ENCODE measurements around the gene TLL1. TPM values are rescaled to one million over a fixed set of nuclear protein-coding genes. Genes with fewer than 3 reads are reported as not detected.

The TLL1 gene
- total RNA-seq, 3 donors from 2014 or later = 4.0 to 11.5 (median 4.3) TPM

GRCh38 chr4:165971446-165971845, 98.4 kb downstream of the TLL1 start:
- DNase-seq (ENCODE audit: low spot score in 2 of 2) = no peak
- H3K36me3 ChIP-seq = no peaks in the 10 kb centered on the region
- peaks cover 0 to 11% of the 10 kb centered on the region in 2 donors for H3K9me3 ChIP-seq
- no peak for TF ChIP-seq POLR2A (IDR thresholded peaks at IDR 0.05)
- no peak for TF ChIP-seq POLR2AphosphoS5 (IDR thresholded peaks at IDR 0.05)
- TF ChIP-seq CTCF (IDR thresholded peaks at IDR 0.05) = no peak
- H3K27ac ChIP-seq = no peak overlapping the region
- intact Hi-C loops (cut with DNase I; ENCODE audit: low total_unique reads) = no loop called here
- no peaks in the 10 kb centered on the region for H3K27me3 ChIP-seq
- H3K4me1 ChIP-seq = no peaks in the 10 kb centered on the region
- H3K4me3 ChIP-seq = no peak overlapping the region

DNA sequence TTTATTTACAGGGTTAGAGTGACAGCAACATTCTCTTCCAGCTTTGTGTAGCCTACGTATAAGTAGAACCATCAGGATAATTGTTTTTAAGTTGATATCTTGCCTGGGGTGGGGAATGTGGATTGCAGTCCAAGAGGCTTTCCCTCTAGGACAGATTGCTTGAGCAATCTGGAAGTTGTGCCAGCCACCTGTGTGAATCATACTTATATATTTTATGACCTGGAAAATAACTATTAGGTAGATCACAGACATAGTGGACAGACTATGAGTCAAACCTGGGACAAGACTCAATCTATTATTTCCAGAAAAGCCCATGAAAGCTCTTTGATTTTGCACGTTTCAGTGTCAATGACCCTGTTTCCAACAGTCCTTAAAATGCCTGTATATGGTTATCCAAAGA, 98.9 kb downstream of the TLL1 start:
- Histone ChIP-seq H3K36me3 (no peaks in the 10 kb centered on the region), H3K4me1 (no peaks in the 10 kb centered on the region), H3K27me3 (no peaks in the 10 kb centered on the region), H3K27ac (no peak overlapping the region), H3K9me3 (peaks cover 0 to 6% of the 10 kb centered on the region in 2 donors), H3K4me3 (no peak overlapping the region)
- no peak for TF ChIP-seq POLR2A (IDR thresholded peaks at IDR 0.05)
- TF ChIP-seq POLR2AphosphoS5 (IDR thresholded peaks at IDR 0.05) = no peak
- TF ChIP-seq CTCF (IDR thresholded peaks at IDR 0.05) = no peak
- intact Hi-C loops (cut with DNase I; ENCODE audit: low total_unique reads) = no loop called here
- no peak for DNase-seq (ENCODE audit: low spot score in 2 of 2)

- no peak overlapping the region for H3K4me3 ChIP-seq
- H3K27me3 ChIP-seq = no peaks in the 10 kb centered on the region
- no peaks in the 10 kb centered on the region for H3K36me3 ChIP-seq
- no peaks in the 10 kb centered on the region for H3K4me1 ChIP-seq
- H3K27ac ChIP-seq = no peak overlapping the region
- TF ChIP-seq POLR2A (IDR thresholded peaks at IDR 0.05) (no peak), CTCF (IDR thresholded peaks at IDR 0.05) (no peak), POLR2AphosphoS5 (IDR thresholded peaks at IDR 0.05) (no peak)
- intact Hi-C loops (cut with DNase I; ENCODE audit: low total_unique reads) = no loop called here
- H3K9me3 ChIP-seq = no peaks in the 10 kb centered on the region
- no peak for DNase-seq (ENCODE audit: low spot score in 2 of 2)
These were observed 99.7 kb downstream of the TLL1 start for GRCh38 chr4:165972747-165973146.

DNA sequence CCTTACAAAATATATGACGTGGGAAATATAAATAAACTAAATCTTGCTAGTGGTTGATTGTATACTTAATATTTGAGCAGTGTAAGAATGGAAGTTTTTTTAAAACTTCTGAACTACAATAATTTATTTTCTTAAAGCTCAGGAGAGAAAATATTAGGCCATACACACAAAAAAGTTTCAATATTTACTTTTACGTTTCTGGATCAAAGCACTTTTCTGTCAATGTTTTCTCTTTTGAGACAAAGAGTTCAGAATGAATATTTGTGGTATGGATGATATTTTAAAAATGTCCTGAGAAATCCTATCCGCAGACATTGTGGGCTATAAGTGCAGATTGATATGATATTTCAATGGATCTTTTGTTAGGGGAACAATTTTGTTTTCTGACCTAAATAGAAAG, 109.9 kb downstream of the TLL1 start:
- Histone ChIP-seq H3K4me3 (no peak overlapping the region), H3K27me3 (no peaks in the 10 kb centered on the region), H3K9me3 (no peaks in the 10 kb centered on the region), H3K4me1 (no peaks in the 10 kb centered on the region), H3K27ac (no peak overlapping the region), H3K36me3 (no peaks in the 10 kb centered on the region)
- DNase-seq (ENCODE audit: low spot score in 2 of 2) = no peak
- intact Hi-C loops (cut with DNase I; ENCODE audit: low total_unique reads) = no loop called here
- no peak for TF ChIP-seq POLR2A (IDR thresholded peaks at IDR 0.05)
- no peak for TF ChIP-seq CTCF (IDR thresholded peaks at IDR 0.05)
- TF ChIP-seq POLR2AphosphoS5 (IDR thresholded peaks at IDR 0.05) = no peak

GRCh38 chr4:165986956-165987698, 114.1 kb downstream of the TLL1 start:
- no peak for DNase-seq (ENCODE audit: low spot score in 2 of 2)
- Histone ChIP-seq H3K4me1 (no peaks in the 10 kb centered on the region), H3K9me3 (no peaks in the 10 kb centered on the region), H3K36me3 (no peaks in the 10 kb centered on the region), H3K27ac (no peak overlapping the region), H3K4me3 (no peak overlapping the region), H3K27me3 (no peaks in the 10 kb centered on the region)
- intact Hi-C loops (cut with DNase I; ENCODE audit: low total_unique reads) = no loop called here
- TF ChIP-seq POLR2AphosphoS5 (IDR thresholded peaks at IDR 0.05) (no peak), CTCF (IDR thresholded peaks at IDR 0.05) (no peak)

All from breast epithelium (tissue), 4 donors.